ENCODE results near the gene YPEL2.

- TF ChIP-seq CTCF (IDR thresholded peaks at IDR 0.05) = no peak
- no peak for TF ChIP-seq MAZ (IDR thresholded peaks at IDR 0.05; ENCODE audit: borderline replicate concordance, low read depth, low read length)
- TF ChIP-seq REST (IDR thresholded peaks at IDR 0.05) = no peak
- no peak for TF ChIP-seq HOXA7 (CRISPR knock-in tag; IDR thresholded peaks at IDR 0.05)
- no peak for TF ChIP-seq JUN (IDR thresholded peaks at IDR 0.05)
- no peak for TF ChIP-seq RAD21 (conservative IDR thresholded peaks at IDR 0.05 in 1 of 2, IDR thresholded peaks at IDR 0.05 in 1 of 2)
- no peak for TF ChIP-seq MAX (IDR thresholded peaks at IDR 0.05)
- TF ChIP-seq ZSCAN20 (CRISPR knock-in tag; IDR thresholded peaks at IDR 0.05) = no peak
- no peak for TF ChIP-seq CEBPB (IDR thresholded peaks at IDR 0.05)
- TF ChIP-seq KDM1A (IDR thresholded peaks at IDR 0.05; ENCODE audit: low read depth) = no peak
- TF ChIP-seq ZNF302 (CRISPR knock-in tag; IDR thresholded peaks at IDR 0.05) = no peak
Observed at GRCh38 chr17:59399914-59400313, 68.5 kb downstream of the YPEL2 start.

All from A549 (cell line).